Heart left ventricle (tissue), 13 donors: Measurements from ENCODE around the gene PDZD7.

Experiments used
- POLR2A ChIP-seq, 2 donors: fragments of 450-650 bp; IDR thresholded peaks; one replicate each; pipeline ENCODE4 v1.6.1; 2017; ENCODE audit warnings: antibody characterized with exemption in 2 of 2, mild to moderate bottlenecking in 2 of 2, moderate library complexity in 2 of 2
- TF ChIP-seq, protein P1 (sequence below), 12 donors: fragments of 200-600 bp; sonication (generic) in 4 of 12; IDR thresholded peaks; one replicate each; pipeline versions ENCODE4 v1.5.0 to v1.8.0; 2018 to 2022; ENCODE audit warnings: antibody characterized with exemption in 12 of 12, mild to moderate bottlenecking in 5 of 12
- donor health status: ischemic (EF 13 %, LVEDD 7.1; RV severe dilation, severe dysfunction).
- donor health status: DM: no; HTN: yes; CAD: no.
- donor health status: DM: no; HTN: no; CAD: no.
- donor health status: ischemic (EF 25% LVEDD 6.9; RV normal size, moderate dysfunction).
- donor health status: ischemic (EF 25% LVEDD 5.7; RV mildly dilated, moderate dysfunction).
- donor health status: ischemic (EF 35%, LVEDD 5.7; RV mildly dilated, moderate dysfunction).
- donor health status: nonischemic (EF 11% LVEDD 7.7; RV severe dilation, severe dysfunction).
- donor health status: DM: yes; HTN: yes; CAD: no.
- donor health status: PGD.
- donor health status: ischemic (EF 29% LVEDD 5.4; RV normal size, mild dysfunction).
- donor health status: nonischemic (EF 23%, LVEDD 6.1; RV moderate dilation, normal function).

- TF ChIP-seq, protein P1, sequence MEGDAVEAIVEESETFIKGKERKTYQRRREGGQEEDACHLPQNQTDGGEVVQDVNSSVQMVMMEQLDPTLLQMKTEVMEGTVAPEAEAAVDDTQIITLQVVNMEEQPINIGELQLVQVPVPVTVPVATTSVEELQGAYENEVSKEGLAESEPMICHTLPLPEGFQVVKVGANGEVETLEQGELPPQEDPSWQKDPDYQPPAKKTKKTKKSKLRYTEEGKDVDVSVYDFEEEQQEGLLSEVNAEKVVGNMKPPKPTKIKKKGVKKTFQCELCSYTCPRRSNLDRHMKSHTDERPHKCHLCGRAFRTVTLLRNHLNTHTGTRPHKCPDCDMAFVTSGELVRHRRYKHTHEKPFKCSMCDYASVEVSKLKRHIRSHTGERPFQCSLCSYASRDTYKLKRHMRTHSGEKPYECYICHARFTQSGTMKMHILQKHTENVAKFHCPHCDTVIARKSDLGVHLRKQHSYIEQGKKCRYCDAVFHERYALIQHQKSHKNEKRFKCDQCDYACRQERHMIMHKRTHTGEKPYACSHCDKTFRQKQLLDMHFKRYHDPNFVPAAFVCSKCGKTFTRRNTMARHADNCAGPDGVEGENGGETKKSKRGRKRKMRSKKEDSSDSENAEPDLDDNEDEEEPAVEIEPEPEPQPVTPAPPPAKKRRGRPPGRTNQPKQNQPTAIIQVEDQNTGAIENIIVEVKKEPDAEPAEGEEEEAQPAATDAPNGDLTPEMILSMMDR (IDR thresholded peaks at IDR 0.05): no peak
- no peak for TF ChIP-seq POLR2A (IDR thresholded peaks at IDR 0.05)
These were observed 31.2 kb downstream of the PDZD7 start, which contains the start of gene LZTS2 for GRCh38 chr10:100999742-101000126.
